HG03571 (cell line): Measurements from ENCODE around the gene KAT2A.

Experiments
- ATAC-seq: cut with Tn5 transposase; IDR thresholded peaks from one replicate; pipeline ENCODE4 v1.9.1; 2021; ENCODE audit not compliant: unreplicated experiment

The KAT2A gene

DNA sequence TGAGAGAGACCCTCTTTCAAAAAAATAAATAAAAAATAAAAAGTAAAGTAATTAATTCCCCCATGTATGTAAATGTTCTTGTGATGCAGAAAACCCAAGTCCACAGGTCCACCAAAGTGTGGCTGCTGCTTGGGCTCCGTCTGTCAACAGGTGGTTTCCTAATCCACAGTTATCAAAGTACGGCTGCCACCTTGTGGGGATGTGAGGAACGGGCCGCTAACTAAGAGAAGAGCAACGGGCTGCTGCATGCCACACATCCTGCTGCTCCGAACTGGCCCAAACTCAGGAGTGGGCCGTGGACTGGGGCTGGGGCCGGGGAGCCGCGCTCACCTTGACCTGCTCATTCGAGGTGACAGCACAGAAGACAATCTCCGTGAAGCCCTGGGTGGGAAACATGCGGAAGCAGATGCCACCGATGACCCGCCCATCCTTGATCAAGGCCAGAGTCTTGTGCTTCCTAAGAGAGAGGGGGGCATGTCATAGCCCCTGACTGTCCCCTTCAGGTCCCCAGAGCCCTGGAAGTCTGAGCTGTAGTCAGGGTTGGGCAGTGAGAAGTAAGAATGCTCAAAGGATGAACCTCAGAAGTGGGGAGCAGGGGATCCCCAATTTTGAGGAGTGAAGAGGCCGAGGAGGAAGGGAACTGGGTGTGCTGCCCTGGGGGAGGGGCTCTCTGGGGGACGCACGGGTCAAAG is 4.3 kb downstream of the KAT2A start:
- no peak for ATAC-seq

DNA sequence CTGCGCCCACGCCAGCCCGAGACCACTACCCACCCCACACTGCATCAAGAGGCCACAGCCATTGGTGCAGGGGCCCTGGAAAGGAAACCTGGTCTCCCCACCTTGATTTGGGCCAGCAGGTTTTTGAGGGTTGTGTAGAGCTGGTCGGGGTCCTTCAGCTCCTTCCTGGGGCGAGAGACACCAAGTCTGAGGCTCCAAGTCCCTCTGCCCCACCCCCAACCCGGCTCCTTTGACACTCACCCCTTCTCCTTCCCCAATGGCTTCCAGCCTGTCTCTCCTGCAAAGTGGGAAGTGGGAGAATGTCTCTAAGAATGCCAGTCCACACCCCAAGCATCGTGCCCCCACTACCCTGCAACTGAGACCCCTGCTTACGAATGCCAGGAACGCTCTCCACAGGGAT is 7.0 kb downstream of the KAT2A start:
- no peak for ATAC-seq

DNA sequence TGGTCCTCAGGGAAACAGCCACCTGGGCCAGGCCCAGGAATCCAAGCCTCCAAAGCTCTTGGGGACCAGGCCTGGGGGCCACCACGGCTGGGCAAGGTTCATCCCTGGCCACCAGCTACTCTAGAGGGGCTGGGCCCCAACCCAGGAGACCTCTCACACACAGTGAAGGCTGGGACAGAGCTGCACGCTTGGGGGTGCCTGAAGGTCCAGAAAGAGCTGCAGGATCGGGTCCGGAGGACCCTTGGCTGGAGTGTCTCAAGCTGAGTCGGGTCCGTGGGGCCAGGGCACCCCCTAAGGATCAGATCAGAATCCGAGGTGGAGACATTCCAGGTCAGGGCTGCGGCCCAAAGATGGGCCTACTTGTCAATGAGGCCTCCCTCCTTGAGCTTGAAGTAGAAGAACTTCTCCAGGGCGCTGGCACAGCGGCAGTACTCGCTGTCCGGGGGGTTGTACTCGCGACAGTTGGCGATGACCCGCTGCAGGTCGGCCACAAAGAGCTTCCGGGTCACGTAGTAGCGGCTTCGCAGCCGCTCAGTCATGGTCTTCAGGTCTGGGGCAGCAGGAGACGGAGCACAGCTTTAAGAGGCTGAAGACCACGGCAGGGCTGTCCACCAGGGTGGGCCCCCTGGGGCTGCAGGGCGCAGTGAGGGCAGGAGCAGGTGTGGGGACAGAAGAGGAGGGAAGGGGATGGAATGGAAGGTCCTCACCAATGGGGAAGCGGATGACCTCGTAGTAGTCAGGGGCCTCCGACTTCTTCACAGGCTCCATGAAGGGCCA is 7.7 kb downstream of the KAT2A start:
- no peak for ATAC-seq

GRCh38 chr17:42112552-42113176 is 8.5 kb downstream of the KAT2A start, which contains the start of gene DHX58:
Gene DHX58 (minus strand): TSS chr17:42112714. CDS start chr17:42111892, 822 bp downstream.
- ATAC-seq, result peak; percentile 57

- ATAC-seq, result peak; percentile 7
Measured at GRCh38 chr17:42111871-42112551, 9.2 kb downstream of the KAT2A start.

DNA sequence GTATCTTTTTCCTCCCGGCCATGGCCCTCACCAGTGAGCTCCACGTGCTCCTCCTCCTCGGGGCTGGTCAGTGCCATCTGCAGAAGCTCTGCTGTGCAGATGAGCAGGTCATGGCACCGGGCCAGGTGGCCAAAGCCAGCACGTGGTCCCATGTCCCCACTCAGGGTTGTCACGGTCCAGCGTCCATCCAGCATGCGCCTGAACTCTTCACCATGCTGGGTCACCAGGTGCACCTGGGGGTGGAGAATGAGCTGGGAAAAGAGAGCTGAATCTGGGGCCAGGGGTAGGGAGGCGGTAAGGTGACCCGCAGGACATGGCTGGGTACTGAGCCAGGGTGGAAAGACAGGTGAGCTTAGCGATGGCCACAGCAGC is 9.9 kb downstream of the KAT2A start:
- no peak for ATAC-seq

GRCh38 chr17:42110301-42111264 is 10.6 kb downstream of the KAT2A start:
- no peak for ATAC-seq

DNA sequence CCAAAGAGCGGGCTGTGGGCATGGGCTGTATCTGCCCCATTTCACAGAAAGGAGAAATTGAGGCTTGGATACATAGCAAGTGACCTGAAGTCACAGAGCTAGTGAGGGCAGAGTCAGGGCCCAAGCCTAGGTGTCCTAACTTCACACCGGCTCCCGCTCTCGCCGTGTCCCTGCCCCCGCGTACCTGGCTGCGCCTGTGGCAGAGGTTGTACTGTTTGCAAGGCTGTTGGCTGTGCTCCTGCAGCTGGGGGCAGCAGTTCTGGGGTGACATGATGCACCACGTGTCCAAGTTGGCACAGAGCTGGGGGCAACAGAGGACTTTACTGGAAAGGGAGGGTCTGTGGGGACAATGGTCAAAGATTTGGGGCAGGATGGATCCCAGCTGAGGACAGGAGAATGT is 12.1 kb downstream of the KAT2A start:
- no peak for ATAC-seq

DNA sequence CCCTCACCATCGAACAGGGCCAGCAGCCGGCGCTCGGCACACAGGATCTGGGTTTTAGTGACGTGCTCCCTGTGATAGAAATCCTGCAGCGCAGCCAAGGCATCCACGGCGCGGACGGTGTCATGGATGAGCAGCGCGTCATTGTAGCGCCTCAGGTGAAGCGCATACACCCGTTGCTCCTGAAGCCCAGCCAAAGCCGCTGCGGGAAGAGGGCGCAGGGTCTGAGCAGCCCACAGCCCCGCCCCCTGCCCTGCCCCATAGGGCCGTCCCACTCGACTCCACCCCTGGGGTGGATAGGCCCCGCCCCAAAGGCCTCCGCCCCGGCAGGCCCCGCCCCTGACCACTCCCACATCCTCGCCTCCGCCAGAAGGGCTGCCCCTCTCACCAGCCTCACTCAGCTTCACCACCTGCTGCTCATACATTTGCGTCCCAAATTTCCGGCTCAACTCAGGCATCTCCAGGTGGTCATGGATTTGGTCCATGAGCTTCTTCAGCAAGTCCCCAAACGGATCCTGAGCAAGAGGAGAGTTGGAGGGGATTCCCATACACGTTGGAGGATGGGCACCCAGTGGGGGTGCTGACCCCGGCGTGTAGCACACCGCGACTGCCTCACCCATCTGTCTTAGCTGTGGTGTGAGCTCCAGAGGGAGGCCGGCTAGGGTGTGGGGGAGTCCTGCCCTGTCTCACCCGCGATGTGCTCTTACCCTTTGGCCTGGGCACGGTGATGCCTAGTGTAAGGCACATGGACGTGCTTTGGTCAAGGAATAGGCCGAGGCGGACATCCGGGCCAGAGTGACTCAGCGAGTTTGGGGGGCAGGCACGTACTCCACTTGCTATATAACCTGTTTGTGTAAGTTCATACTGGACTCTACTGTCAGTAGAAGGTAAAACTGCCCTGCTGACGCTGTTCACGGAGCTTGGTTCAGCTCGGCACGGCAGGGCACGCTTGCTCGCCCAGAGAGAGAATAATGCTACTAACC is 13.3 kb downstream of the KAT2A start:
- ATAC-seq, result peak; percentile 59

- ATAC-seq, result no peak
Measured at GRCh38 chr17:42107124-42107523, 14.0 kb downstream of the KAT2A start.

DNA sequence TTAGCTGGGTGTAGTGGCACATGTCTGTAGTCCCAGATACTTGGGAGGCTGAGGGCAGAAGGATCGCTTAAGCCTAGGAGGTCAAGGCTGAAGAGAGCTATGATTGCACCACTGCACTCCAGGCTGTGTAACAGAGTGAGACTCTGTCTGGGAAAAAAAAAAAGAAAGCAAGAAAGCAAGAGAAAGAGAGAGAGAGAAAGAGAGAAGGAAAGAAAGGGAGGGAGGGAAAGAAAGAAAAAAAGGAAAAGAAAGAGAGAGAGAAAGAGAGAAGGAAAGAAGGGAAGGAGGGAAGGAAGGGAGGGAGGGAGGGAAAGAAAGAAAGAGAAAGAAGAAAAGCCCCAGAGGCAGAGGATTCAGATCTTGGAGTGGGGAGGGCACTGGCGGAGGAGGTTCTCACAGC is 15.2 kb downstream of the KAT2A start:
- ATAC-seq, result no peak

DNA sequence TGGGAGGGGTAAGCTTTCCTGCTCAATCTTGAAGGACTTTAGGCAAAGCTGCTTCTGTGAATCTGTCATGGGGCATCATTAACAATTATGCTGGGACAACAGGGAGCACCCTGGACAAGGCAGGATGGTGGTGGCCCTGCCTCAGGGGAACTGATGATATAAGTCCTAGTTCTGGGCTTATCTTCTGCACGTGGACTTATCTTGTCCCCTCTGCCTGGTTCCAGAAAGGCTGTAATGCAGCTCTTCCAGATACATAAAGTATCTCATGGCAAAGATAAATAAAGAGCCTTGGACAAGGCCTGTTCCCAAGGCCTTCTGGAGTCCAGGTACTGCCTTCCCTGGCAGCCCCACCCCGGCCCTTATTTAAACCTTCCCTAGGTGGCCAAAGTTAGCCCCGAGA is 16.9 kb downstream of the KAT2A start:
- ATAC-seq, result no peak

DNA sequence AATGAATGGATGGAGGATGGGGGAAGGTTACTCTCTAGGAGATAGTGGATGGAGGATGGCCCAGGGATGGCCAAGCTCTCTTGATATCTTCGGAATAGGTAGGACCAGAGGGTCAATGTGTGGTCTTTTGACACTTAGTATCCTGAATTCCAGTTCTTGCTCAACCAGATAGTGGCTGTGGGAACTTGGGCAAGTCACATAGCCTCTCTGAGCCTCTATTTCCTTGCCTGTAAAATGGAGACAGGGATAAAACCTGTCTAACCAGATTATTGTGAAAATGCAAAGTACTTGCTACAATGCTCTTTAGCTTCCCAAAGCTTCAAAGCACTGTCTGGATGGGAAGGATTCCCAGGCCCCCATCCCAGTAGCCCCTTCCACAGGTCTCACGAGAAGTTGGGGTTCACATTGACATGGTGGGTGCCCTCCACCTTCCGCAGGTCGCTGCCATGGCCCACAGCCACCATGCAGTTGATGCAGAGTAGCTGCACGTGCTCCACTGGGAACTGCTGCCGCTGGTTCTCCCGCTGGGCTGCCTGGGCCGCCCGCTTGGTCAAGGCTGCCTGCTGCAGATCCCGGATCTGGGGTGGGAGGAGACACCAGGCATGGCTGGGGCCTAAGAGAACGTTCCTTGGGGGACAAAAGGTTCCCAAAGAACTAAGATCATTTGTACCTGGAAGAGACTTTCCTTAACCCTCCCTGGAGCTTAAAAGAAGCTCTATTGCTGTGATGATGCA is 17.8 kb downstream of the KAT2A start:
- no peak for ATAC-seq

DNA sequence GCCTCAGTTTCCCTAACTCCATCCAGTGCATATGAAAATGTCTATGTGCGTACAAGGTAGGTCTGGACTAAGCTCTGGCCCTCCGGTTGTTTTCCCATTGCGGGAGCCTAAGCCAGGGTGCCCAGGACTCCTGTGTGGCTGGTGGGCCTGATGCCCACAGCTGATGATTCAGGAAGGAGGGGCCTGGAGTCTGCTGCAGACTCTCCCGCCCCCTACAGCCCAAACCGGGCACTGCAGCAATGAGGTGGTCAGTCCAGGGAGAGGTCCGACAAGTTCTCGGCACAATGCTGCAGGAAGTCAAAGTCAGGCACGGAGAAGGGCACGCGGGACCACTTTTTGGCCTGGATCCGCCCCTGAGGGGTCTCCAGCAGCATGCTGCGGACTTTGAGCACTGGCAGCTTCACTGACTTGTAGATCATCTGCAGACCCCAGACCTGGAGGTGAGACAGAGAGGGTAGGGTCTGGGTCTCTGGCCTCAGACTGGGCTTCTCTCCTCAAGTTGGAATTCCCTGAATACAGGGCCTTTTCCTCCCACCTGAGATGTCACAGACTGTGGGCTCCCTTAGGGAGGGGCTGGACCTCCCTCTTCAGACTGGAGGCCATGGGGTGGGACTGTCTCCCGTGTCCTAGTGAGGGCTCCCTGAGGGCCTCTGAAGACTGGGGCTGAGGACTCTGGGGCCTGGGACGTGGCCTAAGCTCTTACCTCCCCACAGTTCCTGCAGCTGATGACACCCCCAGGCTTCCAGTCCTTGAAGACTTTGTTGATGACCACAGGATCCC is 19.5 kb downstream of the KAT2A start:
- no peak for ATAC-seq

GRCh38 chr17:42098730-42099399 is 22.3 kb downstream of the KAT2A start:
- ATAC-seq, result no peak

GRCh38 chr17:42097691-42098631 is 23.2 kb downstream of the KAT2A start, which contains the start of gene ZNF385C:
Gene ZNF385C (minus strand): TSS chr17:42098473. CDS start chr17:42063056, 35,417 bp downstream.
- no peak for ATAC-seq
